ENCODE results near the gene CNDP2.

Gene CNDP2

DNA sequence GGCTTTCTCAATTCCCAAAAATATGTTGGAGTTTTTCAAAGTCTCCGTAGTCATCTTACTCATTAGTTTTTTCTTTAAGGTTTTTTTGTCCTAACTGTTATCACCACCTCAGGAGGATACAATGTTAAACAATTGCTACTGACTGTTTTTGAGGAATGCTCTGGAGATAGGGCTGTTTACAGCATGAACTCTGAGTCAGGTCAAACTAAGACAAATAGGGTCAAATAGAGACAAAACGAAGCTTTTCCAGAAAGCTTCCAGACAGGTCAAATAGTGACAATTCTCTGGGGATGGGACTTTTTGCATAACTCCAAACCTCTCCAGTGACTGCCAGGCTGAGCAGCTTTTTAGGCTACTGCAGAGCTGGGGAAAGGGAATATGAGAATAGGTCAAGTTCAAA lies 23.9 kb upstream of the CNDP2 start:
- DNase-seq (ENCODE audit: low spot score), result no peak

DNA sequence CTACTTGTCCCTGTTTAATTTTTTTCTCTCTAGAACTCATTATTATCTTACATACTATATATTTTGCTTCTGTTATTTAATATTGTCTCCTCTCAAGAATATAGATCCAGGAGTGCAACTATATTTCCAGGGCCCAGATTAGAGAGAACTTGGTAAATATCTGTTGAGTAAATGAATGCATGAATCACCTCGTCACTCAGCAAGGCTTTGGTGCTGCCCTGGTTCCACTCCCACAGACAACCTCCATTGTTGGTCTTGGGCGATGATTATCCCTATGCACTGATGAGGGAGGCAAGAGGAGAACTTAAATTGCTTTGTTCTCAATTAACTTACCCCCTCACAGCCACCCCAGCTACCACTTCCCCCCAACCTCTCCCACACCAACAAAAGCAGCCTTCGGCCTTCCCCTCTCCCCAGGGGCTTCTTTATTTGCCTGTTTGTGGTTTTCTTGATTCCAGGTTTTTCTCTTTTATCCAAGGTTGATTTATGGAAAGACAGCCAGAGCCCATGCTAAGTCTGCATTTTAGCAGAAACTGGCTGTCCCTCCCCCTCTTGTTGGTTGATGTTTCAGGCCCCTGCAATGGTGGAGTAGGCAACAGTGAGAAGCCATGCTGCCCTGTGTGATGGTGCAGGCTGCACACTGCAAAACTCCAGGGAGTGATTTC lies 22.1 kb upstream of the CNDP2 start:
- DNase-seq (ENCODE audit: low spot score), result no peak

DNA sequence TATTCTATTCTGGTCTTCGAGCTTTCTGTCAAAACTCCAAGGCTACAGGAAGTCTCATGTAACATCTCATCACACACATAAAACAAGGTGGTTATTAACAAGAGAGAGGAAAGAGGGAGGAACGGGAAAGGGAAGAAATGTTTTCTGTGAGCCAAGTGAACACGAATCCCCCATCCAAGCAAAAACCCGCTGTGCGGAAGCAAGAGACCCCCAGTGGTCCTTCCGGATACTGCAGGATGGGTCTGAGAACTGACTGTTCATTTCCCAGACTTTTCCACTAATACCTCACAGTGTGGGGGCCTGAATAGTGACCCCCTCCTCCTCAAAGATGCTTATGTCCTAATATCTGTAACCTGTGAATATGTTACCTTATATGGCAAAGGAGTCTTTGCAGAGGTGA lies 20.0 kb upstream of the CNDP2 start:
- DNase-seq (ENCODE audit: low spot score), result peak; percentile 50

DNA sequence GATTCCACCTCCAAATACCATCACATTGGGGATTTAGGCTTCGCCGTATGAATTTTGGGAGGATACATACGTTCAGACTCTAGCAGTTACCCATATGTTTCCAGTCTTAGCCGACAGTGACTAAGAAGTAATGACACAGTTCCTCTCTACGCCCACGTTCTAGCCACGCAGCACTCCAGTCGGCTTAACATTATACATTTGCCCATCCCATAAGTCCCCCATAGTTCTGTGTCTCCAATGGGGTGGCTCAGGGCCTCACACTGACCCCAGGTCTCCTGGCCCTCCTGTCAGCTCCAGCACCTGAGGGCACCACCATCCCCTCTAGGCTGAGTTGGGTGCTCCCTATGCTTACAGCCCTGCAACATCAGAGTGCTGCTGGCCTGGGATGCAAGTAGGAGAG lies 18.4 kb upstream of the CNDP2 start:
- no peak for DNase-seq (ENCODE audit: low spot score)

DNA sequence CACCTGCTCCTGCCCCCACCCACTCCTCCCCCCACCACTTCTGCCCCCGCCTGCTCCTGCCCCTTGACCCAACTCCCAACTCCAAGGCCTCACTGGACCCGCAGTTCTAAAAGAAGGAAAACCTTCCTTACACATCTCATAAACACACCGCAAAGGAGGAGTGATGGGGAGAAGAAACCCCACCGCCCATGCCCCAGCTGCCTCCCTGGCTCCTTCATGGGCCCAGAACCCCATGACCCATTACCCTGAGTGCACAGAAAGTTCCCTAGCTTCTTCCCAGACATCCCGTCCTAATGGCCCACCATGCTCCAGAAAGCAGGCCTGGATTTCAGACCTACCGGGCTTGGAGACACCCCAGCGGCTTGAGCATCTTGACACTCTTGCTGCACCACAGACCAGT lies 17.8 kb upstream of the CNDP2 start:
- DNase-seq (ENCODE audit: low spot score), result no peak

DNA sequence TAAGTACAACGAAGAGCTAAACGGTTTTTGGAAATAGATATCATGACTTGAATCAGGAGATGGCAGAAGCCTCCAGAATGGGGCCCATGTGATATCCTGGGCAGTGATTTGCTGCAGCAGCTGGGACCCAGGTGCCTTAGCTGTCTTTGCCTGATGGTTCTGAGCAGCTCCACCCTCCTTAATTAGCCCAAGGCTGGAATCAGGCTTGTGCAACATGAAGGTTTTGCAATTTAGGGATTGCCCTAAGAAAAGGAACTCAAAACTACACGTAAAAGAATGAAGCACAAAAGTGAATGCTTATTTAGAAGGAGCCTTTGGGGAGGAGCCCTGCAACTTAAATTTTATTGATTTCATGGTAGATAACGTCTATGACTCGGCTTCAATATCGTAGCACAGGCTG lies 17.3 kb upstream of the CNDP2 start:
- no peak for DNase-seq (ENCODE audit: low spot score)

DNA sequence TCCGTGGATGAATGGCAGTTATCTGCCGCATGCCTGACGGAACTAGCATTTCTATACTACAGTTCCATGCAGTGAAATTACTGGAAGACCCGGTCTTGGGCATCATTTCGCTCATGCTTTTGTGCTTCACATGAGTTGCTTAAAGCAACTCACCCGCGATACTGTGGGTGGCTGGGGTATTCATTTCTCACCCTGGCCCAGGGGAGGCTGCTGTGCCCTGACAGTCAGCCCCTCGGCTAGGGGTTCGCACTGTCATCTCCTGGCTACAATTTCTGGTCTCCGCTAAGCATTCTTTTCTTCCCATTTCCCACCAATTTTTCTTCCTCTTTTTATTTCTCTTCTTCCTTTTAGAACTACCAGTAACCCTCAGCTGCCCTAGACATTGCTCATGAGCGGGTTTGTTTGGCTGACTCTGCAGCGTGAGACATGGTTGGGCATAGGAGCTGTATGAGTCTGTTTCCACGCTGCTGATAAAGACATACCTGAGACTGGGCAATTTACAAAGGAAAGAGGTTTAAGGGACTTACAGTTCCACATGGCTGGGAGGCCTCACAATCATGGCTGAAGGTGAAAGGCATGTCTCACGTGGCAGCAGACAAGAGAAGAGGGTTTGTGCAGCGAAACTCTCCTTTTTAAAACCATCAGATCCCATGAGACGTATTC lies 16.5 kb upstream of the CNDP2 start:
- DNase-seq (ENCODE audit: low spot score), result no peak

DNA sequence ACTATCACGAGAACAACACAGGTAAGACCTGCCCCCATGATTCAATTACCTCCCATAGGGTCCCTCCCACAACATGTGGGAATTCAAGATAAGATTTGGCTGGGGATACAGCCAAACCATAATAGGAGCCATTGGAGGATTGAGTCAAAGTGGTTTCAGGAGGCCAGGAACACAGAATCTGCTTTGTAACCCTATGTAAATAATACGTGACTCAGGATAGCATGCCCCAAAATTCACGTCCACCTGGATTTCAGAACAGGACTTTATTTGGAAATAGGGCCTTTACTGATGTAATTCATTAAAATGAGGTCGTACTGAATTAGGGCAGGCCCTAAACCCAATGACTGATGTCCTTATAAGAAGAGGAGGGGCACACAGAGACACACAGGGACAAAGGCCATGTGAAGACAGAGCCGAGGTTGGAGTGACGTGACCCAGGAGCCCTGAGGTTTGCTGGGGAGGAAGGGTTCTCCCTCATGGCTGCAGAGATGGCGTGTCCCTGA lies 16.0 kb upstream of the CNDP2 start:
- no peak for DNase-seq (ENCODE audit: low spot score)

DNA sequence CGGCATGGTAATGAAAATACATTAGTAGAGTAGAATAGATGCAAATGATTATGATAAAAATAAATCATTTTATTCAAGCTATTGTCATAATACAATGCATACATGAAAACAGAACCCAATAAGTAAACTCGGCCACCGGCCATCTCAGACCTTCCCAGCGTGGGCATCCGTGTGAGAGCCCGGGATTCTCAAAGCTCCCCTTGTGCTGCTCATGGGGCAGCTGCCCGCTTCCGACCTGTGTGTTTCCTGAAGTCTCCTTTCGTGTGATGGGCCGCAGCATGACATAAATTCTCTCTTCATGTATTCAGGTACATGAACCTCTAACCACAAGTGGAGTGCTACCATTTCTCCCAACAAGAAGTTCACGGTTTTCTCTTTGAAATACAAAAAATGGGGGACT lies 13.5 kb upstream of the CNDP2 start:
- DNase-seq (ENCODE audit: low spot score), result no peak

DNA sequence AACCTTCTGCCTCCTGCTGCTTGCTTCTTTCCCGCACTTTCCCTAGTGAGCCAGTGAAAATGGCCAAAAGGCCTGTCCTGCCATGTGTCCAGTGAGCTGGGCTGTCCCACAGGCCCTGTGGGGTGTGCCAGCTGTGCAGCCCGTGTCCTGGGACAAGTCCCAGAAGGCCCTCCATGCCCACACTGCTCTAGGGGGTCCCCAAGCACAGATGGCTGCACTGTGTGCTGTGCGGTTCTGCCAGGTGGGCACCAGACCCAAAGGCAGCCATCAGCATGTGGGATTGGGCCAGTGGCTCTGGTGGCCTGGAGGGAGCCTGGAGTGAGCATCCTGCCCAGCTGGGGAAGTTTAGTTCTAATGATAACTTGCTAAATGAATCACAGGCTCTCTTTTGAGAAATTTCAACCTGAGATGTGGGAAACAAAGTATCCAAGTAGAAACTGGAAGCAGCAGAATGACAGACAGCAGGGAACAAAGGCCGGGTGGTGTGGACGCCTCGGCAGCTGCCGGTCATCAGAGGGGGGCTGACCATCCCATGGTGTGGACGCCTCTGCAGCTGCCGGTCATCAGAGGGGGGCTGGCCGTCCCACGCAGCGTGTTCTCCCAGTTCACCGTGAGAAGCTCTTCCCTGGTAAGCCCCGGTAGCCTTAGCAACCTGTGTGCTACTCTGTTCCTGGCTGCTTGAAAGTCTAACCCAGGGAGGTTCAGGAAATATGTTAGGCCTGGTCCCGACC lies 9.9 kb upstream of the CNDP2 start:
- DNase-seq (ENCODE audit: low spot score), result no peak

DNA sequence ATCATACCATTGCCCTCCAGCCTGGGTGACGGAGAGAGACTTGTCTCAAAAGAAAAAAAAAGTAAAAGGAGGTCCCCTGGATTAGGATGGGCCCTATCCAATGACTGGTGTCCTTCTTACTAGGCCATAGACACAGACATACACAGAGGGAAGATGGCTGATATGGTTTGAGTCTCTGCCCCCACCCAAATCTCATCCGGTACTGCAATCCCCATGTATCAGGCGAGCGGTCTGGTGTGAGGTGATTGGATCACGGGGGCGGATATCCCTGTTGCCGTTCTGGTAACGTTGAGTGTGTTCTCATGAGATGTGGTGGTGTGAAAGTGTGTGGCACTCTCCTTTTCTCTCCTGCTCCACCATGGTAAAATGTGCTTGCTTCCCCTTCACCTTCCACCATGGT lies 7.8 kb upstream of the CNDP2 start:
- DNase-seq (ENCODE audit: low spot score), result no peak

DNA sequence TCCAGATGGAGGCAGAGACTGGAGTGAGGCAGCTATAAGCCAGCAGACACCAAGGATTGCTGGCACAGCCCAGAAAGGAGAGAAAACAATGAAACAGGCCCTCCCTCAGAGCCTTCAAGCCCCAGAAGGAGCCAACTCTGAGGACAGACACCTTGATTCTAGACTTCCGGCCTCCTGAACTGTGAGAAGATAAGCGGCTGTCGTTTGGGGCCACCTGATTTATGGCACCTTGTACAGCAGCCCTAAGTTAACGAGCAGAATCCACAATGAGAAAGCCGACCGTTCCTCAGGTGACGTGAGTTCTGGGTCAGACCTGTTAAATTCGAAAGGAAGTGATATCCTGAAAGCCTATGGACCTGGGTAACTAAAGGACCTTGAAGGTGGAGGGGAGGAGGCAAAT lies 7.3 kb upstream of the CNDP2 start:
- DNase-seq (ENCODE audit: low spot score), result no peak

DNA sequence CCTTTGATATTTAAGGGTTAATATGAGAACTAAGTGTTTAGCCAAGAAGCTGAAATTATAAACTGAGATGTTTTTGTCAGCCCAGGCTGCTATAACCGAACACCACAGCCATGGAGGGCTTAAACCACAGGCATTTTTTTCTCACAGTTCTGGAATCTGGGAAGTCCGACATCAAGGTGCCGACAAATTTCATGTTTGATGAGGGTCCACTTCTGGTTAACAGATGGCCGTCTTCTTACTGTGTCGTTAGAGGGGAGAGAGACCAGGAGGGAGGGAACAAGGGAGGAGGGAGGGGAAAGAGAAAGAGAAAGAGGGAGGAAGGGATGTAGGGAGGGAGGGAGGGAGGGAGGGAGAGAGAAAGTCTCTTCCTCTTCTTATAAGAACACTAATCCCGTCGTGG lies 6.5 kb upstream of the CNDP2 start:
- no peak for DNase-seq (ENCODE audit: low spot score)

DNA sequence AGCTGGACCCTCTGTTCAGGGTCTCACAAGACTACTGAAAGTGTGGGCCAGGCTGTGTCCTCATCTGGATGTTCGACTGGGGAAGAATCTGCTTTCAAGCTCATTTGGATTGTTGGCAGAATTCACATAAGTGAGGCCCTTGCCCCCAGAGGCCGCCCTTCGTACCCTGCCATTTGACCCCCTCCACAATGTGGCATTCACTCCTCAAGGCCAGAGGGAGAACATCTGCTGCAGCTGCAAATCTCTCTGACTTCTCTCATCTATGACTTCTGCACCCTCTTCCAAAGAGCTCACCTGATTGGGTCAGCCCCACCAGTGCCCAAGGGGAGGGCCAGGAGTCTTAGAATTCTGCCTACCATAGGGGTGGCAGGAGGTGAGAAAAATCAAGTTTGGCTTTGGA lies 3.9 kb upstream of the CNDP2 start:
- no peak for DNase-seq (ENCODE audit: low spot score)

DNA sequence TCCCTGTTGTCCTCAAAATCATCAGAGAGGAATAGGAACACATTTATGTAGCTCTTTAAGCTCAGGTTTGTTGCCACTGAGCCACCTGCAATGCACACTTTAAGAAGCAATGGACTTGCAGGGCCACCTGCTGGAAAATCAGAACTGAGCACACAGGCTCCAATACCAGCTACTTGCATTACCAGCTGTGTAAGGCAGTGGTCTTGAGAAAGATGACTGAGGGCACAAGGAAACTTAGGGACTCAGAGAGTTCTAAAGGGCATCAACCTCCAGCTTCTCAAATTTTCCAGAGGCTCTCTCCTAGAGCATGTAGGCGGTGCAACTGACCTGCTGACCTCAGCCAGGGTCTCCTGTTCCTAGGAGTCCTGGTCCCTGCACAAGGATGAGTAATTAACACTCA lies 2.5 kb upstream of the CNDP2 start:
- no peak for DNase-seq (ENCODE audit: low spot score)

DNA sequence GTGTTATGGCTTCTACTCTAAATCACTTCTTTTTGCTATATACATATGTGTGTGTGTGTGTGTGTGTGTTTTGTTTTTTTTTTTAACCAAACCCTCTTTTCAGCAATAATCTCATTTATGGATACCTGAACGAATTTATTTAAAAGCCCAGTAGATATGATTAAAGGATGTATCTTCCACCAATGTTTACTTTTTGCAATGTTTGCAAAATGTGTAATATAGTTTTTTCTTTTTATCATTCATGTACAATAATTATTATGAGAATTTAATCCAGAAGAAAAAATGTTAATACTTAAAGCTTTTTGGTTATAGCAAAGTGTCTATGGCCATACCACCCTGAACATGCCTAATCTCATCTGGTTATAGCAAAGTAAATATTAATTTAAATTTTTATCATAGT lies 1.6 kb upstream of the CNDP2 start:
- DNase-seq (ENCODE audit: low spot score), result no peak

DNA sequence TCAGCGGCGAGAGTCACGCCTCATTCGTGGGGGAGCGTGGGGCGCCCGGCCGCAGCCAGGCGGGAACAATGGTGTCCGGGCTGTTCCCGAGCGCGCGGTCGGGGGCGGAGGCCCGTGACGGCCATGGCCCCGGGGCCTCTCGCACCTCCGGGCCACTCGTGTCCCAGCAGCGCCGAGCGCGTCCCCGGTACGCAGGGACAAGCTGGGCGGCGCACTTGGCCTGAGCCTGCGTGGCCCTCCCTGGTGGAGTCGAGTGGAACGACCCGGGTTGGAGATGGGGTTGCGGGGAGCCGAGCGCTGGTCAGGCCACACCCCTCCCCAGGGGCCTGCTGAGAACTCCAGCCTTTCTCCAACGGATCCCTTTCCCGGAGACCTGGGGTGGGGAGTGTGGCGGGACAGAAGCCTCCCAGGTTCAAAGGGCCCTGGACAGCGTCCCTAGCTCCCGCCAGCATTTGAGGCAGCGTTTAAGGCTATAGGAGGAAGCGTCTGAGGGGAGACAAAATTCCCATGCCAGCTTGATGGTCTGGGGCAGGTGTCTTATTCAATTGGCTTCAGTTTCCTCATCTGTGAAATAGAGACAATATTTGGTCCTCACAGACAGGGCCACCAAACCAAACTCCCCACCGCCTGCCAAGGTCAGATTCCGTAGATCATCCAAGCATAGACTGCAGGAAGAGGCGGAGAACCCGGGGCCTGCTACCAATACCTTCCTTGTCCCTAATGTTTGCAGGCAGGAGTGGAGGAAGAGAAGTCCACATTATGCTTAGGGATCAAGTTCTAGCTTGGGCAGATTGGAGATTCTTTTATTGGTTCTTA lies 553 bp downstream of the CNDP2 start:
- peak; percentile 61 for DNase-seq (ENCODE audit: low spot score)

DNA sequence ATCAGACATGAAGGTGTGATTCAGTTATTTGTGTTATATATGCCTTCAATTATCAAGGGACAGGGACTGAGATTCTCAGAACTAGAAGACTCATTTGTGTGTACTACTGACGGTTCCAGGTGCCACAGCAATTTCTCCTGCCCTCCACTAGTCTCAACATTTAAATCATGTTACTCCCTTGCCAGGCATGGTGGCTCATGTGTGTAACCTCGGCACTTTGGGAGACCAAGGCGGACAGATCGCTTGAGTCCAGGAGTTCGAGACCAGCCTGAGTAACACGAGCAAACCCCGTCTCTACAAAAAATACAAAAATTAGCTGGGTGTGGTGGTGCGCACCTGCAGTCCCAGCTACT lies 1.1 kb downstream of the CNDP2 start:
- no peak for DNase-seq (ENCODE audit: low spot score)

DNA sequence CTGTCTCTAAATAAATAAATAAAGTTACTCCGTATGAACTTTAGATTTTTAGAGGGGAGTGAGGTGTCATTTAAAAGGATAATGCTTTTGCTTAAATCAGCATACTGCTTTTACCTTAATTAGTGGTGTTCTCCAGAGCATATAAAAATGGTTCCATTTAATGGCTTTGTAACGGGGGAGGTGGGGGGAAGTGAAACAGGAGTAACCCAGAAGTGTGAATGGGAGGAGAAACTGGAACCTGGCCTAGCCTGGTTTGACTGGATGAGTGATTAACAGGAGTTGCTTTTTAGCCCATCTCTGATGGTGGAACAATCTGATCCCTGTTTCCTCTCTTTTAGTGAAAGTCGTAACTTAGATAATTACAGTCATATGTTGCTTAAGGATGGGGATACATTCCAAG lies 1.6 kb downstream of the CNDP2 start:
- DNase-seq (ENCODE audit: low spot score), result no peak

DNA sequence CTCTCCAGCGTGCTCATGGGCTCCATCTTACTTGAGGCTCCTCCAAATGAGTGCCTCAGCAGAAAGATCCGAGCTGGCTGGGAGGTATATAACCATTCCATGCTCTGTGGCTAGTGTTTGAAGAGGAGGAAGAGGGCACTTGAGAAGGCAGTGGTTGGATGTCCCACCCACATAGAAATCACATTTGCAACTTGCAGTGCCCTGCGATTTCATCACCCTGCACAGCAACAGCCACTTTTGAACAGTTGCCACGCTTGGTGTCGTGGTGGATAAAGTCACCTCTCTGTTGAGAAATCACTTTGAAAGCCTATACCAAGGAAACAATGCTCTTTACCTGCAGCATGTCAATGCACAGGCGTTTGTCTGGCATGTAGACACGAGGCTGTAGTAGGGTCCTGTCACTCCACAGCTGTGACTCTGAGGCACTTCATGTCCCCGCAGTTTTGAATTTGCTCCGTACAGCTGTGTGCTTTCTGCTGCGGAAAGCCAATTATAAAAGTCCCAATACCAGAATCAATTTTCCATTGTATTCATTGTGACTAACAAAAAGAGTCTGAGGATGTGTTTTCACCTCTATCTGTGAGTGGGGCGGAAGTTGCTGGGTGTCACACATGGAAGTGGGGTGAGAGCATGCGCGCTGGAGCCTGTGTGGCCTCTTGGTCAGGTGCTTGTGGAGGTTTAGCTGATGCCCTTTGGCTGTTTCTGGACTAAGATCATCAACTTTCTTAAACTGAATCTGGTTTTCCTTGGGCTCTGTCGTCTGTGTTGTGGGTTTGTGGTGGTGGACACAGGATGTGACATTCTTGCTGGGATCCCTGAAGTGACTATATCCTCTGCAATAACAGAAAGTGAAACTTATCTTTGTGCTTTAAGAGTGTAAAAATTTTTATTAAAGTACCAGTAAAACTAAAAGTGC lies 2.8 kb downstream of the CNDP2 start:
- no peak for DNase-seq (ENCODE audit: low spot score)

DNA sequence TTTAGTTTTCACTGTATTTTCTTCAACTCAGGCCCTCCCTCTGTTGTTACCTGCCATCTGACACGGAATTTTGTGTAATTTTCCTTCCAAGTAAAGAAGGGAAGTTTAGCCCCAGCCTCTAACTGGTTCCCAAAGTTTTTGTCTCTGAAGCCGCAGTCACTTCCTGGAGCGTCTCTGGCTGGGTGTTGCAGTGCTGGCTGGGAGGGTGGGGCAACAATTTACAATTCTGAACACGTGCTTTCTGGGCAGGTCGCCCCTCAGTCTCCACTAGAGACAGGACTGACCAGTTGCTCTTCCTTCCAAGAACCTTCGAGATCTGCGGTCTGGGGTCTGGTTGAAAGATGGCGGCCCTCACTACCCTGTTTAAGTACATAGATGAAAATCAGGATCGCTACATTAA lies 3.5 kb downstream of the CNDP2 start:
- DNase-seq (ENCODE audit: low spot score), result no peak

DNA sequence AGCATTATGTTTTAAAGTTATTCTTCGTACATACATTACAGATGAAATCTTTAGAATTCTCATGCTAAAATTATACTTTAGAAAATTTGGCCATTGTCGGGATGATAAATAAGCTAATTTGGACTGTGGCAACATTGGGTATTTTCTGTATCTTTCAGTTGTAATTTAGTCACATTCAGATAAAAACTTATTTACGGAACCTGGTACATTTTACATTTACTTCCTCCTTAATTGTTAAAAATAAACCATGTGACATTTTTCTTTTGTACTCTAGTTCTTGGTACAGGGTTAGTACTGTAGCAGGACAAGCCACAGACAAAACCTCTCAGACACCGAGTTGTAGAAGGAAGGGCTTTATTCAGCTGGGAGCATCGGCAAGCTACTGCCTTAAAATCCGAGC lies 4.2 kb downstream of the CNDP2 start:
- DNase-seq (ENCODE audit: low spot score), result no peak

Data from HuH-7.5 (cell line).